GM15510 (cell line): ENCODE measurements around the gene ALMS1.

Experiments used
- POLR2A ChIP-seq: IDR thresholded peaks from 3 replicates; pipeline ENCODE4 v1.6.1; 2011; ENCODE audit warnings: borderline replicate concordance; ENCODE audit not compliant: insufficient read length; ENCODE audit errors: extremely low read depth

ALMS1 gene

DNA sequence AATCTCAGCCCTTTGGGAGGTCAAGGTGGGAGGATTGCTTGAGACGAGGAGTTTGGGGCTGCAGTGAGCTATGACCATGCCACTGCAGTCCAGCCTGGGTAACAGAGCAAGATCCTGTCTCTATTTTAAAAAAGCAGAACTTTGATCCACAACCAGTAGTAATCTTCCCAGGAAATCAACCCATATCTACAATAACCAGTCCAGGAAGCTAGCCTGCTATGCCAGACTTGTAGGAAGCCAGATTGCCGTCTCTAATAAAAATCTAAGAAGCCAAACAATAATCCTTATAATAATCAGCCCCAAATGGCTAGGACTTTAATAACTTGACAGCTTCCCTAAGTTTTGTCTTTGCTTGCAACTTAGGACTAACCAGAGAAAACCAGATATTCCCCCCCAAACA lies 9.0 kb upstream of the ALMS1 start:
- no peak for TF ChIP-seq POLR2A

DNA sequence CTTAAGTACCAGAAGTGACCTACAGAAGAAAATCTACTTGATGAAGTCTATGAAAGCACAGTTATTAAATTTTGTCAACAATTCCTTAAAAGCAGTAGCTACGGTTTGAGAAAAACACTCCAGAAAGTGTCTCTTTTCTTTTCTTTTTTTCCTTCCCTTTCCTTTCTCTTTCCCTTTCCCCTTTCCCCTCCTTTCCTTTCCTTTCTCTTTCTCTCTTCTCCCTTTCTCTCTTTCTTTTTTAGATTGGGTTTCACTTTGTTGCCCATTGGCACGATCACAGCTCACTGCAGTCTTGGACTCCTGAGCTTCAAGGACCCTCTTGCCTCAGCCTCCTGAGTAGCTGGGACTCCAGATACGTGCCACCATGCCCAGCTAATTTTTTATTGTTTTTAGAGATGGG lies 2.6 kb upstream of the ALMS1 start:
- TF ChIP-seq POLR2A: no peak

DNA sequence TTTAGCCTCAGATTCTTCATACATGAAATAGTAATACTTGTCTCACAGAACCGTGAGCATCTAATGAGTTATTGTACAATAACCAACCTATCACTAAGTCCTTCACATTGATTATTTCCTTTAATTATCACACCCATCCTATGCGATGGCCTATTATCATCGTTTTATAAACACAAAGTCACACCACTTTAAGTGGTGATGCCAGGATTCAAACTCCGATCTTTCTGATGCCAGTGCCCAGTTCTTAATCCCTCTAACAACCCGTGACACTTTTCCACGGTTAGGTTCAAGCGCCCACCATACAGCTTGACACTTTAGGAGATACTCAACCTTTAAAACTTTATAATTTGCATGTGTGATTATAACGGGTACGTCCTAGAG lies 523 bp upstream of the ALMS1 start:
- TF ChIP-seq POLR2A: no peak

DNA sequence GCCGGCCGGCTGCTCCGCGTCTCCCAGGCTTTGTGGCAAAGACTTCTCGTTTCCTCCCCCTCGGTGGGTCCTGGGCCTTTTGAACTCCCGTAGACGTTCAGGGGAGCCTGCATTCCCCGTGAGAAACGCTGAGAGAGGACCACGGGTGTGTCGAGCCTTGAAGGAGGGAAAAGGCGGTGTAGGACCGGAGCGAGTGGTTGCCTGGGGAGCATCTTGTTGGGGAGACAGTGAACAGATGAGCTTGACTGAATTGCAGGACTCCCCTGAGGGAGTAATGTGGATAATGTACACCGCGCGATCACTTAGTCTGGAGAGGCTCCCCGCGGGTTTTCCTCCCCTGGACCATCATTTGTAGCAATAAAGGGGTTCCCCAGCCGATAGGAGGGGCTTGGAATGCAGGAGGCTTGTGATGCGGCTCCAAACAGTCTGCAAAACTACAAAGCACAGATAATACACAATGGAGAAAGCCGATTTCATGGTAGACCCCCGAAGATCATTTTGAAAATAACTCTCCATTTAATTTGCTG lies 769 bp downstream of the ALMS1 start:
- TF ChIP-seq POLR2A: no peak

DNA sequence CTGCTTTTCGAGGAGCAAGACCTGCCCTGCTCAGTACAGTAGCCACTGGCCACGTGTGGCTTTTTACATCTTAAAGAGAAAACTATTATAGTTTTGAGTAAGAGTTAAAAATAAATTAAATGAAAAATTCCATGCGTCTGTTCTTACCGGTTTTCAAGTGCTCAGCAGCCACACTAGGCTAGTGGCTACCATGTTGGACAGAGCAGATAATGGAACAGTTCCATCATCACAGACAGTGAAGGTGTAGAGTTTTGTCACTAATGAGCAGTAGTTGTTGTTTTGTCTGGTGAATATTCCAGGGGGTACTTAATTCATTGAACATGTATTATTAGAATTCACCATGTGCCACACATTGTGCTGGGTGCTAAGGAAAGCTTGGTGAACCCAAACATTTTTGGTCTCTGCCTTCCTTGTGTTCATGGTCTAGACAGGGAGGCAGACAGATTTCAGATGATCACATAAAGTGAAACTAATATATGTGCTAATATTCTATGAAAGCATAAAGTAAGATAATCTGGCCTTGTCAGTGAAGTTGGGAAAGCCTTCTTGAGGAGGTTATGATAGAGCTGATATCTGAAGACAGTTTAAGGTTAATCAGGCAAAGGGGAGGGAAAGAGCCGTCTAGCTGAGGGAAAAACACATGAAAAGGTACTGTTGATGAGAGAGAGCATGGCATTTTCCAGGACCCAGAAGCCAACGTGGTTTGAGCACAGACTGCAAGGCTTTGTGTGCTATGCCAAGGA lies 1.4 kb downstream of the ALMS1 start:
- TF ChIP-seq POLR2A: no peak

DNA sequence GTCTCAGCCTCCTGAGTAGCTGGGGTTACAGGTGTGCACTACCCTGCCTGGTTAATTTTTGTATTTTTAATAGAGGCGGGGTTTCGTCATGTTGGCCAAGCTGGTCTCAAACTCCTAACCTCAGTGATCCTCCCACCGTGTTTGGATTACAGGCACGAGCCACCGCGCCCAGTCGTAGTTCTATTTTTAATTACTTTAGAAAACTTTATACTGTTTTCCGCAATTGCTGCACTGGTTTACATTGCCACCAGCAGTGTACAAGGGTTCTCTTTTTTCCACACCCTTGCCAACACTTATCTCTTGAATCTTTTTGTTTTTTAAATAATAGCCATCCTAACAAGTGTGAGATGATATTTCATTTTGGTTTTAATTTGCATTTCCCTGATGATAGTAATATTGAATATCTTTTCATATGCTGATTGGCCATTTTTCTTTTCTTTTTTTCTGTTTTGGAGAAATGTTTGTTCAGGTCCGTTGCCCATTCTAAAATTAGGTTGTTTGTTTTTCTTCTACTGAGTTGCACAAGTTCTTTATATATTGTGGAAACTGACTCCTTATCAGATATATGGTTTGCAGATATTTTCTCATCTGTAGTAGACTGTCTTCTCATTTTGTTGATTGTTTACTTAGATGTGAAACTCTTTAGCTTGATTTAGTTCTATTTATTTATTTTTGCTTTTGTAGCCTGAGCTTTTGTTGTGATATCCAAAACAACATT lies 16.9 kb downstream of the ALMS1 start:
- no peak for TF ChIP-seq POLR2A

DNA sequence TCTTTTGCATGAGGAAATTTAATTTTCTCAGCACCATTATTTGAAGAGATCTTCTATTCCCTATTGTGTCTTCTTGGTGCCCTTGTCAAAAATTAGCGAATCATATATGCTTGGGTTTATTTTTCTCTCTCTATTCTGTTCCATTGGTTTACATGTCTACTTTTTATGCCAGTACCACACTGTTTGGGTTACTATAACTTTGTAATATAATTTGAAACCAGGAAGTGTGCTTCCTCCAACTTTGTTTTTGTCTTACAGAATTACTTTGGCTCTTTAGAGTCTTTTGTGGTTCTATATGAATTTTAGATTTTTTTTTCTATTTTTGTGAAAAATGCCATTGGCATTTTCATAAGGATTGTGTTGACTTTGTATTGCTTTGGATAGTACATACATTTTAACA lies 17.6 kb downstream of the ALMS1 start:
- TF ChIP-seq POLR2A: no peak

DNA sequence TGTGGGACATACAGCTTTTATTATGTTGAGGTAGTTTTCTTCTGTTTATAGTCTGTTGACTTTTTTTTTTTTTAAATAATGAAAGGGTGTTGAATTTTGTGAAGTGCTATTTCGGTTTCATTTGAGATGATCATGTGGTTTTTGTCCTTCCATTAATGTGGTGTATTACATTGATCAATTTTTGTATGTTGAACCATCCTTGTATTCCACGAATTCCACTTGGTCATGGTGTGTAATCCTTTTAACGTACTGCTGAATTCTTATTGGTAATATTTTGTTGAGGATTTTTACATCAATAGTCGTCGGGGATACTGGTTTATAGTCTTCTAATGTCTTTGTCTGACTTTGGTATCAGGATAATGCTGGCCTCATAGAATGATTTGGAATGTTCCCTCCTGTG lies 18.8 kb downstream of the ALMS1 start:
- TF ChIP-seq POLR2A: no peak

DNA sequence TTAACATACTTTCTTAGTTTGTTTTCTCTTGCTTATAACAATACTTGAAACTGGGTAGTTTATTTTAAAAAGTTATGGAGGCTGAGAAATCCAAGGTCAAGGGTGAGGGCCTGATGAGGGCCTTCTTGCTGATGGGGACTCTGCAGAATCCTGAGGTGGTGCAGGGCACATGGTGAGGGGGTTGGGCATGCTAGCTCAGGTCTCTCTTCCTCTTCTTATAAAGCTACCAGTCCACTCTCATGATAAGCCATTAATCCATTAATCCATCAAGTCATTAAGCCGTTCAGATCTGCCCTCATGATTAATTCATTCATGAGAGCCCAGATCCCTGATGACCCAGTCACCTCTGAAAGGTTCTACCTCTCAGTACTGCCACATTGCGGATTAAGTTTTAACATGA lies 21.4 kb downstream of the ALMS1 start:
- no peak for TF ChIP-seq POLR2A

DNA sequence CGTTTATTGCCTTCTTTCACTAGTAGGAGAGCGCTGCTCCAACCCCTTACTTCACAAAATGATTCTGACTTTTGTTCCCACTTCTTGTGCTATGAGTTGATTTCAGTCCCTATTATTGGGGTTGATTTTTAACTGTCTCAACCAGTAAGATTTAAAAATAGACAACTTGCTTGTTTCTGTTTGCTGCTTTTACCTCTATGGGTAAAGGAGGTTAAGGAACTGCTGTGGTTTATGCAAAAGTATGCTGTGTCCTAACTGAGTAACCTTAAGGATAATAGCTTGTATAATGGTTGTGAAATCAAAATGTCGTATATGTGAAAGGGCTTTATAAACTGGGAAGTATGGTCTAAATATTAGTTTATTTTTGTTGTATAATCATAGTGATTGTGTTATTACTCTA lies 22.6 kb downstream of the ALMS1 start:
- TF ChIP-seq POLR2A: no peak

DNA sequence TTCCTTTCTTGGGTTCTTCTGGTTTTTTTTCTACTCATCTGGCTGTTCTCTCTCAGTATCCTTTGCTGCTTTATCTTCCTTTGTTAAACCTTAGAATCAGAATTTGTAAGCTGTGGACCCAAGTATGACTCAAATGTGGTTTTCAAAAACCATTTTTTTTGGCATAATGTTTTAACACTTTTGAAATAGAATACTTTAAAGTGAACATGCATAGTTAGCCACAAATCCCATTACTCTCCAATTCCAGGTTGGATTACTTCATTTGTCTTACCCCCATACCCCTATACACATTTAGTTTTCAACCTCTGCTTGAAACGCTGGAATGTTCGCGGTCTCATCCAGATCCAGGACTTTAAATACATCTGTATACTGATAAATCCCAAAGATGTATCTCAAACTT lies 29.1 kb downstream of the ALMS1 start:
- TF ChIP-seq POLR2A: no peak

DNA sequence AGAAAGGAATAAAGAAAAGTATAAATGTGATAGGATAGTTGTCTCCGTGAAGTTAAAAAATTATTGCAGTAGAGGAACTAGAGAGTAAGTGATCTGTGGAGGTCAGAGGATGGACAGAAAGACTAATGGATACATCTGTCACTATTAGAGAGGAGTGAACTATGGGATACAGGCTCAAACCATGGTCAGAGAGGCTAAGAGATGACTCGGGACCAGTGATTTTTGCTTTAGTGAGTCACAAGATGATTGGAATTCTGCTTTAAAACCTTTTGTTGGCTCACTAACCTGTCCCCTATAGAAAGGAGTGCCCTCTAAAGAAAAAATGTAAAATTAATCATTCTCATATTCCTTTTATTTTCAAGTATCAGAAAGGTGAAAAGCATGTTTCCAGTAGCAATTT lies 30.3 kb downstream of the ALMS1 start:
- TF ChIP-seq POLR2A: no peak

DNA sequence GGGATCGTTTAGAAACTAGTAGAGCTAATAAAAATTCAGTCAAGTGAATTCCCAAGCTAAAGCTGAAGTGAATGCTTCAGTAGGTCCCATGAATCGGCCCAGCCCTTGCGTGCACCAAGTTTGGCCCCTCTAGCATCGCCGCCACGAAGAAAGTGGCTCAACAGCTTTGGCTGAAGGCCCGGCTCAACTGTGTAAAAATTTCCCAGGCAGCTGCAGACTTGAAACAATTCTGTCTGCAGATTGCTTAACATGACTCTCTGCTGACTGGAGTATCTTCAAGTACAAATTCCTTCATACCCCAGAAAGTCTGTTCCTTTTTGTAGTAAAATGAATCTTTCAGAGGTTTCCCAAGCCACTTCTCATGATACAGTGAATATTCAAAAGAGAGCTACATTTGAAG lies 32.7 kb downstream of the ALMS1 start:
- no peak for TF ChIP-seq POLR2A

DNA sequence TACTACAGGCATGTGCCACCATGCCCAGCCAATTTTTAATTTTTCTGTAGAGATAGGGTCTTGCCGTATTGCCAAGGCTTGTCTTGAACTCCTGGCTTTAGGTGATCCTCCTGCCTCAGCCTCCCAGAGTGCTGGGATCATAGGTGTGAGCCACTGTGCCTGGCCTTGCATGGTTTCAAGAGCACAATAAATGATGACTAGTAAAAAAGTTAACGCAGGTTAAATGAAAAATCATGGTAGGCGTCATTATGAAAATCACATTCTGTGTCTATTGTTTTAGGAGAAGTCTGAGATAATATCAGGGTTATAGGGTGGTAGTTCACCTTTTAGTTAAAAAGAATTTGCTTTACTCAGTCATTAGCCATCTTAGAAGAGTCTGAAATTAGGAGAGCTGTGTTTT lies 38.3 kb downstream of the ALMS1 start:
- no peak for TF ChIP-seq POLR2A

DNA sequence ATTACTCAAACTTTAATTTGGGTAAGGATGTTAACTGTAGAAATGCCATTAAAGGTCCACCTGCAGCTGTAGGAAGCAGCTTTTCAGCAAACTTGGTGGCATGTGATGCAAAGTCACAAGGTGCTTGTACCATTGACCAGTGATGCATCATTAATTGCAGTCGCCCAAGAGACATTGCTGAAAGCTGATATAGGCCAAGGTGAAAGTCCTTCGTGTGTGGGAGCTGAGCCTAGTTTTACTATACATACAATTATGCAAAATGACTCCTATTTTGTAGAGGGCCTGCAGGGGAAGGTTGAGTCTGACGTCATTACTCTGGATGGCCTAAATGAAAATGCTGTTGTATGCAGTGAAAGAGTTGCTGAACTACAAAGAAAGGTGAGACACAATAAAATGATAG lies 40.5 kb downstream of the ALMS1 start:
- no peak for TF ChIP-seq POLR2A

DNA sequence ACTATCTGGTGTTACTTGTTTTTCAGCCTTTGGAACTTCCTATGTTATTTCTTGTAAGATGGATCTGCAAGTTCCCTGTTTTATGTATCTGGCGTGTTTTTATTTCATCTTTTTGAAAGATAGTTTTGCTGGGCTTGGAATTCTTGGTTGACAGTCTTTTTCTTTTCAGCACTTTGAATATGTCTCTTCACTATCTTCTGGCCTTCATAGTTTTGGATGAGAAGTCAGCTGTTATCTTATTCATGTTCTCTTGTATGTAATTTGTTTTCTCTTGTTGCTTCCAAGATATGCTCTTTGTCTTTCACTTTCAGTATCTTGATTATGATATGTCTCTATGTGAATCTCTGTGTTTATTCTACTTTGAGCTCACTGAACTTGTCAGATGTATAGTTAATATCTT lies 50.4 kb downstream of the ALMS1 start:
- no peak for TF ChIP-seq POLR2A
